Osteocyte (in vitro differentiated cells): Measurements from ENCODE around the gene ASCL2. TPM values are rescaled to one million over a fixed set of nuclear protein-coding genes. Genes with fewer than 3 reads are reported as not detected.

Source experiments
- DNase-seq: peaks from one replicate; pipeline ENCODE4 v3.0.0; 2021; ENCODE audit warnings: mixed read lengths; ENCODE audit not compliant: unreplicated experiment; ENCODE audit errors: extremely low spot score
- H3K27ac Mint-ChIP-seq: one replicate; pipeline ENCODE4 v1.8.0; 2021; ENCODE audit warnings: mild to moderate bottlenecking, mixed read lengths; ENCODE audit not compliant: unreplicated experiment
- H3K27me3 Mint-ChIP-seq: one replicate; pipeline ENCODE4 v1.8.0; 2021; ENCODE audit warnings: mixed read lengths; ENCODE audit not compliant: unreplicated experiment
- H3K36me3 Mint-ChIP-seq: one replicate; pipeline ENCODE4 v1.8.0; 2021; ENCODE audit warnings: mixed read lengths; ENCODE audit not compliant: unreplicated experiment
- H3K4me1 Mint-ChIP-seq: one replicate; pipeline ENCODE4 v1.8.0; 2021; ENCODE audit warnings: mixed read lengths; ENCODE audit not compliant: unreplicated experiment
- H3K4me3 Mint-ChIP-seq: one replicate; pipeline ENCODE4 v1.8.0; 2021; ENCODE audit warnings: mild to moderate bottlenecking, moderate library complexity, mixed read lengths; ENCODE audit not compliant: unreplicated experiment
- H3K9me3 Mint-ChIP-seq: one replicate; pipeline ENCODE4 v1.8.0; 2021; ENCODE audit warnings: mixed read lengths; ENCODE audit not compliant: unreplicated experiment
- CTCF ChIP-seq: fragments of 200-600 bp; sonication (generic); IDR thresholded peaks from 2 replicates; pipeline ENCODE4 v1.5.0; 2021; ENCODE audit warnings: antibody characterized with exemption, mild to moderate bottlenecking, moderate library complexity
- total RNA-seq: library from RNA; stranded (reverse); gene quantifications from 2 replicates; pipeline ENCODE4 v1.2.1, GENCODE V29; 2021

Gene ASCL2
- total RNA-seq, 1 donor from 2014 or later: not detected

DNA sequence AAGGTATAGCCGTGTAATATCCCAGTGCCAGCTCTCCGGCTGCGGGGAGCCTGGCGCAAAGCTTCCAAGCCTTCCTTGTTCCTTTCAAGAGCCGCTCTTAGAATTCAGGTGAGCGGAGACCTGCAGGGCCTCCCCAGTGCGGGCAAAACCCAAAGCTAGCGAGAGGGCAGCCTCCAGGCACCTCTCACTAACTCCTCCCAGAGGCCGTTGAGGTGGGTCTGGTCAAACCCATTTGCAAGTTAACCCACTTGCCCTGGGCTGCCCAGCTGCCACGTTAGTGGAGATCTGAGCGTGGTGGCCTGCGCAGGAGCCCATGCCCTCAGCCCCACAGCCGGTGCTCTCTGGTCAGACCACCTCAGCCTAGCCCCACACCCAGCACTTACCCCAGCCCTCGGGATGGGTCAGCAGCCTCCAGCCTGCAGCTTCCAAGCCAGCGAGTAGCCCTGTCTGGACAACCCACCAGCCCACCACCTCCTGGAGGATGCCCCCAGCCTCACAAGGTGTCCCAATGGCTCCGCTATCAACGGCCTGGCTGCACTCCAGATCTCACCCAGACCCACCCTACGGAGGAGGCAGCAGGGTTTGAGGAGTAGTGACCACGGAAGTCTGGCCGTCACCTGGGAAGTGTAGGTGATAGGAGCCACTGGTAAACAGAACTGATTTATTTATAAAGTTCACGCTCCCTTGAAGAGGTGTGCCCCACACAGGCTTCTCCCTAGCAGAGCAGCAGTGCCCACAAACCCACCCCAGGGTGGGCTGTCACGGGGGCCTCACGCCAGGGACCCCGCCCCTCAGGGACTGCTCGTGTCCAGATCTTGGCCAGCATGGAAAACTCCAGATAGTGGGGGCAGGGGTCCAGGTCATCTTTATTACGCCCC lies 2.3 kb downstream of the ASCL2 start:
- no peak overlapping the region for H3K27ac Mint-ChIP-seq
- TF ChIP-seq CTCF: no peak
- peaks cover 42% of the 10 kb centered on the region for H3K27me3 Mint-ChIP-seq
- no peaks in the 10 kb centered on the region for H3K9me3 Mint-ChIP-seq
- DNase-seq: no peak
- peaks cover 3% of the 10 kb centered on the region for H3K4me1 Mint-ChIP-seq
- peak overlapping the region; percentile 50 for H3K4me3 Mint-ChIP-seq
- no peaks in the 10 kb centered on the region for H3K36me3 Mint-ChIP-seq

DNA sequence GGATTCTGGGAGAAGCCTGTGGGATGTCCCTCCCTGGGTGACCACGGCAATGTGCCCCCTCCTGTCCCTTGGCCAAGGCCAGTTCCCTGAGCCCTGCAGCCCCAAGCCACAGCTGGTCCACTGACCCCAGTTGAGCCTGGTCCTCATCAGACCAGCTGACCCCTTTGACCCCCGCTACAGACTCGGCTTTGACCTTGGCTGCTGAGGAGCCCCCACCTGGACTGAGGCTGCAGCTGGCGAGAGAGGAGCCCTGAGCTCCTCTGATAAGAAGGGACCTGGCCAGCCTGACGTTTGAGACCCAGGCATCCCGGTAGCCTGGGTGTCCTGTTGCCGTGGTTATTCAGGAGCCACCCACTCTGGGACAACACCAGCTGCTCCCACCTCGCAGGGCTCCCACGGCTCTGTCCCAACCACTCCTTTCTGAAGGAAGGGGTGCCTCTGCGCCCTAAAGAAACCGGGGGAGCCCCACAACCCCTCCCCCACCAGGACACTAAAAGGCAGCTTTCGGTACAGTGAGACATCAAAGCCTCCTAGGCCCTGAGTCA lies 3.0 kb downstream of the ASCL2 start:
- Mint-ChIP-seq H3K27me3 (peaks cover 36% of the 10 kb centered on the region), H3K27ac (no peak overlapping the region), H3K36me3 (no peaks in the 10 kb centered on the region), H3K9me3 (no peaks in the 10 kb centered on the region), H3K4me3 (no peak overlapping the region), H3K4me1 (peaks cover 3% of the 10 kb centered on the region)
- TF ChIP-seq CTCF: no peak
- DNase-seq: no peak

DNA sequence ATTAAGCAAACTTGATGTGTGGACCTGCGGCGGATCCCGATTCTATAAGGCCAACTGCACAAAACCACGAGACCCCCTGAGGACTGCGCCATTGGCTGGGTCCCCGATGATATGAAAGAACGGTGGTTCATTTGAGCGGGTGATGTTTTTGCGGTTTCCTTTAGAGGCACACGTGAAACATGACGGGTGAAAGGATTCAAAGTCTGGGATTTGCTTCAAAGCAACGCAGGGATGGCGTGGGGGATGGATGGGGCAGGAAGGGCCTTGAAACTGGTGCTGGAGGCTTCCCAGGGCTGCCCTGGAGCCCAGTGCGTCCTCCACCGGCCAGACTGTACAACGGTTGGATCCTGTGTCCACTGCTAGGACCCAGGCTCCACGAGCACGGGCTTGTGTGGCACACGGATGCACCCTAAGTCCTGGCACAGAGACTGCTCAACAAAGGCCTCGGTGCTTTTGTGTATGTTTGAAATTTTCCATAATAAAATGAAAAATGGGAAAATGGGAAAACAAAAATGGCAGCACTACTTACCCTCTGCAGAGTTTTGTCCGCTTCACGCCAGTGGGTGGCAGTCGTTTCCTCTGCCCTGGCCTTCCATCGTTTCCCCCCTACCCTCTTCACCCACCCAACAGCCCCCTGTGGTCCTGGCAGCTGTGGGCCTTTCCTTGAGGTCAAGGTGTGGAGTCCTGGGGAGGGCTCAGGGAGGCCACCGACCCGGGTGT lies 3.6 kb downstream of the ASCL2 start:
- H3K27me3 Mint-ChIP-seq: peaks cover 37% of the 10 kb centered on the region
- H3K27ac Mint-ChIP-seq: no peak overlapping the region

DNA sequence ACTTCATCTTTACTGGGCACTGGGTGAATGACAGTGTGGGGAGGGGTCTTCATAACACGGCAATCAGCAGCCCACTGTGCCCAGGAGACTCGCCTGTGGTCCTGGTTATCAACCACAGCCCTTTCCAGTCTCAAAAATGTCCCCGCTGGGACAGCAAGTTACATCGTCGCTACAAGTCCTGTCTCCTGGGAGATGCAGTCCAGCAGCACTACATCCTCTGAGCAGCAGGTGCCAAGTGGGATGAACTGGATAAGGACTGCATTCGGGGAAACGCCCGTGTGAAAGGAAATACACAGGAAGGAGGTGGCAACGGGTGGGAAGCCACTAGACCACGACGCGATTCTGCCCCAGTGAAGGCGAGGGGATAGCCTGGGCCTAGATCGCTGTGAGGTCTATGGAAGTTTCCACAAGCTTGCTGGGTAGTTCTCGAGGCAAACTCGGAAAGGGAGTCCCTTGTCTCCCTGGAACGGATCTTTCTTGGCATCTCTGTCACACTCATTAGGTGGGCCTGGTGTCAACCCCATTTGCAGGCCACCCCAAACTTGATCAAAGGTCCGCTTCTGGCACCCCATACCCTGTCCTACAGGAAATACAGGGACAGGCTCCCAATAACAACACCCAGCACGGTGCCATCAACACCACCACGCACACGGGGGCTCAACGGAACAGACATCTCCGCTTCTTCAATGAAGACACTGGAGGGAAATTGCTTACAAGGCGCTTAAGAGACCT lies 4.4 kb downstream of the ASCL2 start:
- TF ChIP-seq CTCF: no peak

More for the DNA sequence above, 3.6 kb downstream of the ASCL2 start:
- no peak overlapping the region for H3K4me3 Mint-ChIP-seq
- DNase-seq: no peak
- no peaks in the 10 kb centered on the region for H3K9me3 Mint-ChIP-seq
- no peak for TF ChIP-seq CTCF
- peaks cover 3% of the 10 kb centered on the region for H3K4me1 Mint-ChIP-seq
- H3K36me3 Mint-ChIP-seq: no peaks in the 10 kb centered on the region

More for the DNA sequence above, 4.4 kb downstream of the ASCL2 start:
- Mint-ChIP-seq H3K27me3 (peaks cover 35% of the 10 kb centered on the region), H3K36me3 (no peaks in the 10 kb centered on the region), H3K4me3 (no peak overlapping the region), H3K4me1 (peaks cover 3% of the 10 kb centered on the region), H3K9me3 (no peaks in the 10 kb centered on the region), H3K27ac (no peak overlapping the region)
- peak; percentile 57 for DNase-seq
